NCI-H69 (cell line): ENCODE measurements around the gene ZNF184.
A peak's percentile ranks its signal among the peaks of the same experiment; 100 is the strongest.

ENCODE experiments used
- DNase-seq: peaks from one replicate; lab custom pipeline; 2025; lab: John Stamatoyannopoulos, UW

The ZNF184 gene

DNA sequence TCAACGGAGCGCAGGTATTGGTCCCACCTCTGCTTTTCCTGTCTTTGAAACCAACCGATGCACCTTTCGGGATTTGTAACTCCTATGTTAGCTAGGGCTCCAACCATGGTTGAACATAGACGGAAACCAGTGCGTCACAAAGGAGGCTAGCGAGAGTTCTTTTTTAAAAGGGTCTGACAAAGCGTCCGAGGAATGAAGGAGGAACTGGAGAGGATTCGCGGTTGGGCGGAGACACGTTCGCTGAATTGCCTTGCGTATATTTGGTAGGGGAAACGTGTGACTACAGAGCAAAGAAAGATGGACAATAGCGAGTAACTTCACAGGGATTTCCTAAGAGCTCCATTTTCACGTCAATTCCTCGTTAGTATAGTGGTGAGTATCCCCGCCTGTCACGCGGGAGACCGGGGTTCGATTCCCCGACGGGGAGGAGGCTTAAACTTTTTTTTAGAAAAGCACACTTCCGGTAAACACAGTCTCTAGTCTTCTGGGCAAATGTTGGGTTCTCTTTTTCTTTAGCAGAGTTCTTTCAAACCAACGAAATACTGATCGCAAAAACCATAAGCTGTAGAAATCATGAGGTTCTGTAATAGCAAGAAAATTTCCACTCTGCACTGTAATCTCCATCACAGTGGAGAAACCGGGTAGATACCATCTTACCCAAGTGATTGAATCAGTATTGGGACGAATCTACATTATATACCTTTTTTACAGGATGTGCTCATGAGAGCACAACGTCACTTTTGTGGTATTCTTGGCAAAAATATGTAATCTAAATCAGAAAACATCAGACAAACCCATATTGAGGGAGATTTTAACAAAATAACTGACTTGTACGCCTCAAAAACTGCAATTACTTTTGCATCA, 6.6 kb upstream of the ZNF184 start:
- peak; percentile 82 for DNase-seq

DNA sequence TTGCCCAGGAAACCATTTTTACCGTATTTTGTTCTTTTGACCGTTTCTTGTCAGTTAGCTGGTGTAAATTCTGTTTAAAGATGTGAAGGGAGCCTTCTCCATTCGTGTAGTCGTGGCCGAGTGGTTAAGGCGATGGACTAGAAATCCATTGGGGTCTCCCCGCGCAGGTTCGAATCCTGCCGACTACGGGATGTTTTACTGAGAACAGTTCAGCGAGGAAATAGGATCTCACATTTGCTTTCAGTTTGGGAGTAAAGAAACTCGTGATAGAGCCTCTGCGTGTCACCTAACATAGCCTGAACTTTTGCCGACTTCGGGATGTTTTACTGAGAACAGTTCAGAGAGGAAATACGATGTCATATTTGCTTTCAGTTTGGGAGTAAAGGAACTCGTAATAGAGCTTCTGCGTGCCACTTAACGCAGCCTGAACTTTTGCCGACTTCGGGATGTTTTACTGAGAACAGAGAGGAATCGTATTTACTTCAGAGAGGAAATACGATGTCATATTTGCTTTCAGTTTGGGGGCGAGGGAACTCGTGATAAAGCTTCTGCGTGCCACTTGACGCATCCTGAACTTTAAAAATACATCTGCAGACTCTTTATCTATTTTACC, 5.9 kb upstream of the ZNF184 start:
- peak; percentile 93 for DNase-seq

DNA sequence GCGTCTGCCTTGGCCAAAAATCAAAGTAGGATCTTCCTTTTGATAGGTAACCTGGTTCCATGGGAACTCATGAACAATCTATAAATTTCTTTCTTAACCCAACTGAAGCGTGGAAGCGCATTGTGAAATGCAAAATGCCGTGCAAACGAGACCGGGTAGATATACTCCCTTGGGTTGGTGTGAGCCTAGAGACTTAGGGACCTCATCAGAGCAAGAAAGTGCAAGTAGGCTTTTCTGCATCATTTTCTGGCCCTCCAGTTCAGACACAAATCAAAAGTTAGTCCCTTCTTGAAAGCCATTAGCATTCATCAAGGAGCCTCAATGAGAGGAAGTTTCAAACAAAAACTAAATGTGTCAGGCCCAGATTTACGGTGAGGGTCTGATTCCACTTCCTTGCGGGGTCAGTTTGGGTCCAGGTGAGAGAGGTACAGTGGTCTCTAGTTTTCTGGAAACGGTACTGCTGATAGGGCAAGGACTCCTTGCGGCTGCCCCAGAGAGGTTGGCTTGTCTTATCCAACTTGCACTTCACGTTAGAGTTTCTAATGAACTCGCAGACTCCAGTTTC, 5.3 kb upstream of the ZNF184 start:
- peak; percentile 66 for DNase-seq

DNA sequence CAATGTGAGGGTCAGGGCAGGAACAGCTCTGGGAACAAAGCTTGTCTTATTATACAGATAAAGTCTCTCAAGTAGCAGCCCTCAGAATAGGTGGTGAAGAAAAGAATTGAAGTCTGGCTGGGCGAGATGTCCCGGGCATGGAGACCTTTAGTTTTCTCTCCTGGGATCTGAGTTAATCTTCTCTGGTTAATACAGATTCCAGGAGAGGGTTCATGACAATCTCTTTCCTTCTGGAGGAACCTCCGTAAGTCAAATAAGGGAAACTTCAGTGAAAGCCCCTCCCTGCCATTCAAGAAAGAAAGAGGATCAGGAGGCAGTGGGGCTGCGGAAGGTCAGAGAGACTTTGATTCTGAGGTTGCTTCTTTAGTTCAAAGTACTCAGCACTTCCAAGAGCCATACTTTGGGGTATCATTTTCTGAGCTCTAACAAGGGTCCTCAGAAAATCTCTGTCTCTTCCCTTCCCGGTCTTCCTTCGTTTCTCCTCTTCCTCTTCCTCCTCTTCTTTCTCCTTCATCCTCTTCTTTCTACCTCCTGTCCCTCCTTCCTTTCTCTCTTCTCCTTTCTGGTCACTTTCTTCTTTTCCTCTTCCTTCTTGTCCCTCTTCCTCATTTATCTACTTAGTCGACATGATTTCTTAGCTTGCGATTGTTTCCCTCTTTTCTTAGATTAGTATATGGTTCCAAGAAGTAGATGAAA, 4.6 kb upstream of the ZNF184 start:
- no peak for DNase-seq

DNA sequence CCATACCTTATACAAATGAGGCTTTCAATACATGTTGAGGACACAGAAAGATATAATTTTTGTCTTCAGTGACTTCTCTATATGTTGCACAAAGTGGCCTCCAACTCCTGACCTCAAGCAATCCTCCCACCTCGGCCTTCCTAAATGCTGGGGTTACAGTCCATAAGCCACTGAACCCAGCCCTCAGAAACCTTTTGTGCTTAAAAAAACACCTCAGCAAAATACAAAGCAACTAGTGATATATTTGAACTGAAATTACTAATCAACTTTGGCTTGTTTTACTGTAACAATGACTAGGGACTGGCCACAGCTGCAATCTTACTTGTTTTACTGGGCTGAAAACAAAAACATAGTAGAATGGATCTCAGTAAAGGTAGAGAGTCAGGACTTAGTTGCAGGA, 3.2 kb upstream of the ZNF184 start:
- no peak for DNase-seq

DNA sequence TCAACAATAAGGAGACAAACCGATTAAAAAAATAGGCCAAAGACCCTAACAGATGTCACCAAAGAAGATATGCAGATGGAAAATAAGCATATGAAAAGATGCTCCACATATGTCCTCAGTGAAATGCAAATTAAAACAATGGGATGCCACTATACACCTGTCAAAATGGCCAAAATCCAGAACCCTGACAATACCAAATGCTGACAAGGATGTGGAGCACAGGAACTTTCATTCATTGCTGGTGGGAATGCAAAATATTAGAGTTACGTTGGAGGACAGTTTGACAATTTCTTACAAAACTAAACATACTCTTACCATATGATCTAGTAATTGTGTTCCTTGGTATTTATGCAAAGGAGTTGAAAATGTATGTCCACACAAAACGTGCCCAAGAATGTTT, 1.8 kb upstream of the ZNF184 start:
- DNase-seq, result no peak

DNA sequence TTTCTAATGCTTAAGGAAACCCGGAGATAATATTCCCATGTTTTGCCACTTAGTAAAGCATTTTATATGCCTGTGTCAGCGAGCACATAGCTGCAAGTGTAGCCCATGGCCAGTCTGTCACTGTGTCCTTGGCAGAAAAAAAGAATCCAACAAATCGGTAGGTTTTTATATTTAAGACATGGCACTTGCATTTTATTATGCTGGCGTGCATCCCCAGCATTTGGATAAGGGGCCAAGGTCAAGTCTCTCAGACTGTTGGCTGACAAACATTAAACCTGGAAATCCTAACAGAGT, 1.2 kb upstream of the ZNF184 start:
- DNase-seq, result peak; percentile 23

DNA sequence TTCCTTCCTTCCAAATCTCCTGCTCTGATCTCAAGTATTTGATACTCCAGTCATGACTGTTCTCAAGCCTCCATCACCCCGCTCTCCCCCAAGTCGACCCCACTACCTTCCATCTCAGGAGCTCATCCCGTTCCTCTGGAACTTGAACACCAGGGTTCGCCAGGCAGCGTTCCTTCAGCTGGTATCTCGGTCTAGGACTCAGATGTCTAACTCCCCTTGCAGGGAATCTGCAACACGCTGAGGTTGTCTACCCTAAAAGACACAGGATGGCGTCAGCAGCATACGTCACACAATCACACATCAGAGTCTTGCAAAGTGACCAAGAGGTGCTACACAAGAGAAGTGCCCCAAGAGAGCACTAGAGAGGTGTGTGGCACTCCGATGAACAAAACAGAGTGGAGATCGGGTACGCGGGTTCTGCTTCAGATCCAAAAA, 706 bp downstream of the ZNF184 start:
- peak; percentile 93 for DNase-seq

DNA sequence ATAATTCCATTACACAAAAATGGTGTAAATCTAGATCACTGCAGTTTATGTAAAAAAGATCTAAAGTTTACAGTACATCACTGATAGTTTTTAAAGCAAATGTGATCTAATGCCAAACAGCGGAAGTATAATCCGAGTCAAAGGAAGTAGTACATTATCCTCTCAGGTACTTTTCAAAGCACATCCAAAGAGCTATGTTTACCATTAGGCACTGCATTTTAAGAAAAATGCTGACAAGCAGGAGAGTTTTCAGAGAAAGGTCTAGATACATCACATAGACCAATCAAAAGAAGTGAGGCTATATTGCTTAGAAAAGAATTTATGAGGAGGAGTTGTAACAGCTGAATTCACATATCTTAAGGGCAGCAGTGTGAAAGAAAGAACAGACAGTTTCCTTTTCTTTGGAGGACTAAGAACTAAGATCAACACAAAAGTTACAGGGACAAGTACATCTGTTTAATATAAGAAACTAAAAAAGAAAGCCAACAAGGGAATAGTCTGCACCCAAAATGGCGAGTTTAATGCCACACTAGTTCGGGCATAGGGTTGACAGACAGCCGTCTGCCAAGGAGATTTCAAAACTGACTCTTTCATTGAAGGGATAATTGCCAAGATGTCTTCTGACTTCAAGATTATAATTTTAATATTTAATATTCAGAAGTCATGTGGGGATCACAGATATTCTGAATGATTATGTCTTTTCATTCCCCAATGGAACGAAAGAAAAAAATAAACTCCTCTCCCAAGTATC, 1.4 kb downstream of the ZNF184 start:
- peak; percentile 29 for DNase-seq

DNA sequence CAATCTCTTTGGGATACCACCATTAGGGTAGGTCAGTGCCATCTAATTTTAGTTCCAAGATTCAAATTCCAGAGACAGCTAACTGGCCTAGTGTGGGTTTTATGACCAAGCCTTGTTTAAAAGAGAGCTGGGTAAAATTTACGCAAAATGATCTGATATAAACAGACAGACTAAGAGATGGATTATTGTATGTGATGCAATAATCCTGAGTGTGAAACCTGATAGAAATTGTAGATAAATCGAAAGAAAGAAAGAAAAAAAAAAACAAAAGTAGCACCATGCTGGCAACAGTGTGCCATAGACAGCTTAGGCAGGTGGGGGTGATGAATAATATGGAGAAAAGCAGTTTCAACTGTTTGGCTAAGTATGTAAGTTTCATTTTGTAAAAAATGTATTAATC, 2.9 kb downstream of the ZNF184 start:
- DNase-seq, result no peak

DNA sequence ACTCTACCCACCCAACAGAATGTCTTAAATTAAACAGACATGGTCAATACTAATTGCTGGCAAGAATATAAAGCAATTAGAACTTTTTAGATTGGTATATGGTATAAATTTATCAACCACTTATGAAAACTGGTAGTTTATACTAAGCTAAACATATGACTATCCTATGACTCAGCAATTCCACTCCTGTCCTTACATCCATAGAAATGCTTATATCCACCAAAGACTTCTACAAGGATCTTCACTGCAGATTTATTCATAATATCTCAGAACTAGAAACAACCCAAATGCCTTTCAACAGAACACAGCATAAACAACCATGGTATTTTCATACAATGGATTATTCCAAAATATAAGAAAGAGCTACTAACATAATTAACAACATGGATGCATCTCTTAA, 4.6 kb downstream of the ZNF184 start:
- no peak for DNase-seq

DNA sequence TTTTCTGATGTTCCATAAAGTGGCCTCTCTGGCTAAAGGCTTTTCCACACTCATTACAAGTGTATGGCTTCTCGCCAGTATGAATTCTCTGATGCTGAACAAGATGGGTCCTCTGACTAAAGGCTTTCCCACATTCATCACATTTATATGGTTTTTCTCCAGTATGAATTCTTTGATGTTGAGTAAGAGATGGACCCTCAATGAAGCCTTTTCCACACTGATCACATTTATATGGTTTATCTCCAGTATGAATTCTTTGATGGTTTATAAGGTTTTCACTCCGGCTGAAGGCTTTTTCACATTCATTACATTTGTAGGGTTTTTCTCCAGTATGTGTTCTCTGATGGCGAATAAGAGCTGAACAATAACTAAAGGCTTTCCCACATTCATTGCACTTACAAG, 20.4 kb downstream of the ZNF184 start:
- no peak for DNase-seq

DNA sequence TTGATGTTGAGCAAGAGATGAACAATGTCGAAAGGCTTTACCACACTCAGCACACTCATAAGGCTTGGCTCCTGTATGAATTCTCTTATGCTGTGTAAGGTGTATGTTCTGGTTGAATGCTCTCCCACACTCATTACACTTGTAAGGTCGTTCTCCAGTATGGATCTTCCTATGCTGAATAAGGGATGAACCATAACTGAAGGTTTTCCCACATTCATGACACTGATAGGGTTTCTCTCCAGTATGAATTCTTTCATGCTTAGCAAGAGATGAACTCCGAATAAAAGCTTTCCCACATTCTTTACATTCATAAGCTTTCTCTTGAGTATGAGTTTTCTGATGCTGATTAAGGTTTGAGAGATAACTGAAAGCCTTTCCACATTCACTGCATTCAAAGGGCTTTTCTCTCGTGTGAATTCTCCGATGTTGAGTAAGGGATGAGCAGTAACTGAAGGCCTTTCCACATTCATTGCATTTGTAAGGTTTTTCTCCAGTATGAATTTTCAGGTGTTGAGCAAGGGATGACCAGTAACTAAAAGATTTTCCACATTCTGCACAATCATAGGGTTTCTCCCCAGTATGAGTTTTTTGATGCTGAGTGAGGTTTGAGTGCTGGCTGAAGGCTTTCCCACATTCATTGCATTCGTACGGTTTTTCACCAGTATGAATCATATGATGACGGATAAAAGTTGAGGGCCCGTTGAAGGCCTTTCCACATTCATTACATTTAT, 21.1 kb downstream of the ZNF184 start:
- DNase-seq, result no peak

DNA sequence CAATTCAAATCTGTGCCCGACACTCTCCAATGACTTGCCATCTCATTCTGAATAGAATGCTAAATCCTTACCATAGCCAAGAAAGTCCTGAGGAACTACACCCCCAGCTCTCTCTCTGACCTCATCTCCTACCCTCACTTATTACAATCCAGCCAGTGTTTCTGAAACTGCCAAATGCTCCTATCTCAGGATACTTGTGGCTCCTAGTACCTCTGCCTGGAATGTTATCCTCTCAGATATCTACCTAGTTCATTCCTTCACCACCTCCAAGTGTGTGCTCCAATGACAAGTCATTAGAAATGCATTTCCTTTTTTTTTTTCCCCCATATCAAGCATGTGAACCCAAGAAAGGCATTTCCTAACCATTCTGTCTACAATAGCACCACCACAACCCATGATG, 24.4 kb downstream of the ZNF184 start:
- DNase-seq, result no peak

DNA sequence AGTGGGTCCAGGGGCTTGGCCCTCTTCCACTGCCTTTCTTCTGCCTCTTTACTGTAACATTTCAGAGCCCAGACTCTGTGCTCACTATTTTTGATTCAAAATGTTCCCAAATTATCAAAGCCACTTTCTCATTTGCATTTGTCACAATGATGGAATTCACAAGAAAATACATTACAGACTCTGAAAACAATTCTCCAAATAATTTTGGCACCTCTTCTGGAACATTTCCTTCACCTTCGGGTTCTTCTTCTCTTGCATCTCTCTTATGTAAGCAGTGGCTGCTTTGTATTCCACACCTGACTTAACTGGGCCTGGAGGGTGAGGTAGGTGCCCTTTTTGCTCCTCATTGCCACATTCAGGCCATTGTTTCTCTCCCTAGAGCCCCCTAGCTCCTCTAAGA, 30.0 kb downstream of the ZNF184 start:
- no peak for DNase-seq

DNA sequence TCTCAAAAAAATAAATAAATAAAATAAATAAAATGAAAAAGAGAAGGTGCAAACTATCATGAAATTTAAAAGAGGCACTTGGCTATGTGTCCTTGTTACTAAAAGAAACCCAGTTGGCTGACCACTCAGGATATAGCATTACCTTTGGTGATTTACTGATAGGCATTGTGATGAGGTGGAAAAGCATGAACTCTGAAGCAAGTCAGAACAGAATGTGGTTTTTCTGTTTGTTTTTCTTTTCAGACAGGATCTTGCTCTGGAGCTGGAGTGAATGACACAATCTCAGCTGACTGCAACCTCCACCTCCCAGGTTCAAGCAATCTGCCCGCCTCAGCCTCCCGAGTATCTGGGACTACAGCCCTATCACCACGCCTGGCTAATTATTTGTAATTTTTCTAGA, 31.9 kb downstream of the ZNF184 start:
- DNase-seq, result no peak

DNA sequence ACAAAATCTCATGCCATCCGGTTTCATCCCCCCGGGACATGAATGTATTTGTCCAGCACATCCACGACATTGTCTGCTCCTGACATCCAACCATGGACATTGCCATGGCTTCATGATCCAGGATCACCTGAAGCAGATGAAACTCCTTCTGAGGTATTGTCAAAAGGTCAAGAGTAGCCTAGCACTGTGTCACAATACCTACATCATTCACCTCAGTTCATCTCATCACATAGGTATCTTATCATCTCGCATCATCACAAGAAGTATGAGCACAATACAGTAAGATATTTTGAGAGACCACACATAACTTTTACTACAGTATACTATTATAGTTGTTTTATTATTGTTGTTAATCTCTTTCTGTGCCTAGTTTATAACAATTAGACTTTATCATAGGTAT, 33.5 kb downstream of the ZNF184 start:
- no peak for DNase-seq

DNA sequence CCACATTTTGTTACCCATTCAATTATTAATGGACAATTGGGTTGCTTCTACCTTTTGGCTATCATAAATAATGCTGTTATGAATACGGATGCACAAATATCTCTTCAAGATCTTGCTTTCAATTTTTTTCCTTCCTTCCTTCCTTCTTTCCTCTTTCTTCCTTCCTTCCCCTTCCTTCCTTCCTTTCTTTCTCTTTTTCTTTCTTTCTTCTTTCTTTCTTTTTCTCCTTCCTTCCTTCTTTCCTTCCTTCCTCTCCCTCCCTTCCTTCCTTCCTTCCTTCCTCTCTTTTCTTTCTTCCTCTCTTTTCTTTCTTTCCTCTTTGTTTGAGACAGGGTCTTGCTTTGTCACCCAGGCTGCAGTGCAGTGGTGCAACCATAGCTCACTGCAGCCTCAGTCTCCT, 39.2 kb downstream of the ZNF184 start:
- DNase-seq, result no peak

DNA sequence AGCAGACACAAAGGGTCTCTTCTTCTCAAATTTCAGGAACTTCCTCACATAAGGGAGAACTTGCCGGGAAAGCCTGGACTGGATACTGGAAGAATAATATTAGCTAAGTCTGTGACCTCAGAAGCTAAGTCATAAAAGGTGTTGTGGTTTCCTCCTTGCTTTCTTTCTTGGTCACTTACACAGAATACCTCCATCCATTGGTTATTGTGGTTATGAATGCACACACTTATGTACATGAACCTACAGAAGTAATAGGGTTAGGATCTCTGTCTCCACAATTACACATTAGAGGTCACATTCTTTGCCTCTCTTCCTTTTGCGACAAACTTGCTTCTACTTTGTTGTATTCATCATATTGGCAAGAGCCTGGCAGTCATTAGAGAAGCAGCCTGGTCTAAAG, 43.9 kb downstream of the ZNF184 start:
- no peak for DNase-seq

DNA sequence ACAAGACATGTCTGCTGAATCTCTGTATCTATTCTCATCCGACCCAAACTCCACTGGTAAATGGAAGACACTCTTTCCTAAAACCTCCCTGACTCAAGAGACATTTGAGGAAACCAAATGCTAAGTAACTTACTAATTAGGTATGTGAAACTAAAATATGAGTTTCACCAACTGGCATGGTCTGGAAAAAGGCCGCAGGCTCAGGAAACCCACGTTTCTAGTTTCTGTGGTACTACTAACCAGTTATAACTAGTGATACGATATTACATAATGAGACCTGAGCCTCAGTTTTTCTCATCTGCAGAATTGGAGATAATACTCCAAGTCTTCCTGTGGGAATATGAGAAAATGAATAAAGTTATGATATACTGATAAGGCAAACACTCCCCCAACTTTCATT, 44.4 kb downstream of the ZNF184 start:
- no peak for DNase-seq

DNA sequence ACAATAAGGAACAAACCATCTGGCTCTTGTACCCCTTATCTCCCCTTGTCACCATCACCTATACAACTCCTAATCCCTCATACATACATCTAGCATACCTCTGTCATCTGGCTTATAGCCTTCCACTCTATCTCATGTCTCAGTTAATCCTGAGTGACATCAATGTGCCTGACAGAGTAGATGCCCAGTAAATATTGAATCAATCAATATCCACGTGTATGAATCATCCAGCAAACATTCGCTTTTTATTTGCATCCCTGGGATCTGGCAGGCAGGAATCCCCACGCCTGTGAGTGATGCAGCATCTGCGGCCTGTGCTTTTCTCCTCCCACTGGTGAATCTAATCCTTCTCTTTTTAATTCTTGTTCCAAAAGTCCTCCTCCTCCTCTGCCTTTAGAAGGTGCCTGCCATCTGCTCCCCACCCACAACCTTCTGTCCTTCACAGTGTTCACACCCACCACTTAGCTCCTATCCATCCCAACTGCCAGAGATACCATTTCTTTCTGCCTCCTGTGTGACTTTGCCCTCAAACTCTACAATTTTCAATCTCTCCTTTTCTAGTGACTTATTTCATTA, 46.8 kb downstream of the ZNF184 start:
- no peak for DNase-seq
